ENCODE measurements around the gene TSHZ1.

The TSHZ1 gene

GRCh38 chr18:75246721-75247610, 36.4 kb downstream of the TSHZ1 start:
- no peak for DNase-seq (ENCODE audit: low read depth in 2 of 2)

GRCh38 chr18:75247611-75248421, 37.2 kb downstream of the TSHZ1 start:
- no peak for DNase-seq (ENCODE audit: low read depth in 2 of 2)

GRCh38 chr18:75248426-75249174, 38.0 kb downstream of the TSHZ1 start:
- DNase-seq (ENCODE audit: low read depth in 2 of 2), result no peak

- no peak for DNase-seq (ENCODE audit: low read depth in 2 of 2)
Measured at GRCh38 chr18:75249175-75249518, 38.5 kb downstream of the TSHZ1 start.

- no peak for DNase-seq (ENCODE audit: low read depth in 2 of 2)
Measured at GRCh38 chr18:75249672-75250470, 39.3 kb downstream of the TSHZ1 start.

GRCh38 chr18:75250471-75250821, 39.8 kb downstream of the TSHZ1 start:
- no peak for DNase-seq (ENCODE audit: low read depth in 2 of 2)

GRCh38 chr18:75251466-75251865, 40.9 kb downstream of the TSHZ1 start:
- no peak for DNase-seq (ENCODE audit: low read depth in 2 of 2)

GRCh38 chr18:75252136-75252535, 41.5 kb downstream of the TSHZ1 start:
- DNase-seq (ENCODE audit: low read depth in 2 of 2), result no peak

- no peak for DNase-seq (ENCODE audit: low read depth in 2 of 2)
Measured at GRCh38 chr18:75253043-75253442, 42.4 kb downstream of the TSHZ1 start.

- no peak for DNase-seq (ENCODE audit: low read depth in 2 of 2)
Measured at GRCh38 chr18:75253784-75254183, 43.2 kb downstream of the TSHZ1 start.

GRCh38 chr18:75255094-75255493, 44.5 kb downstream of the TSHZ1 start:
- no peak for DNase-seq (ENCODE audit: low read depth in 2 of 2)

- DNase-seq (ENCODE audit: low read depth in 2 of 2), result no peak
Measured at GRCh38 chr18:75256376-75256775, 45.8 kb downstream of the TSHZ1 start.

GRCh38 chr18:75257605-75258004, 47.0 kb downstream of the TSHZ1 start:
- DNase-seq (ENCODE audit: low read depth in 2 of 2), result no peak

GRCh38 chr18:75261430-75262223, 51.0 kb downstream of the TSHZ1 start:
- no peak for DNase-seq (ENCODE audit: low read depth in 2 of 2)

GRCh38 chr18:75262511-75262910, 51.9 kb downstream of the TSHZ1 start:
- no peak for DNase-seq (ENCODE audit: low read depth in 2 of 2)

GRCh38 chr18:75264195-75264594, 53.6 kb downstream of the TSHZ1 start:
- DNase-seq (ENCODE audit: low read depth in 2 of 2), result no peak

GRCh38 chr18:75264926-75265597, 54.5 kb downstream of the TSHZ1 start:
- DNase-seq (ENCODE audit: low read depth in 2 of 2), result no peak

- no peak for DNase-seq (ENCODE audit: low read depth in 2 of 2)
Measured at GRCh38 chr18:75265872-75266271, 55.3 kb downstream of the TSHZ1 start.

GRCh38 chr18:75267643-75268363, 57.2 kb downstream of the TSHZ1 start:
- DNase-seq (ENCODE audit: low read depth in 2 of 2), result no peak

GRCh38 chr18:75268364-75268646, 57.7 kb downstream of the TSHZ1 start:
- DNase-seq (ENCODE audit: low read depth in 2 of 2), result no peak
